Tibial nerve (tissue), 4 donors: ENCODE measurements around the gene DYNC1LI2. TPM values are rescaled to one million over a fixed set of nuclear protein-coding genes. Genes with fewer than 3 reads are reported as not detected.
A peak's percentile ranks its signal among the peaks of the same experiment; 100 is the strongest.

Experiments
- DNase-seq, 2 donors: peaks; one replicate each; pipeline ENCODE4 v3.0.0-alpha.2; 2019; ENCODE audit warnings: low spot score in 2 of 2
- H3K27ac ChIP-seq, 4 donors: fragments of 200-600 bp; sonication (generic) in 3 of 4; one replicate each; pipeline ENCODE4 v1.5.1; 2017 to 2019; ENCODE audit warnings: mild to moderate bottlenecking in 1 of 4
- H3K27me3 ChIP-seq, 2 donors: fragments of 200-600 bp; sonication (generic) in 1 of 2; one replicate each; pipeline versions ENCODE4 v1.5.1 to v1.6.0; 2017 to 2019
- H3K36me3 ChIP-seq, 3 donors: fragments of 200-600 bp; sonication (generic); one replicate each; pipeline ENCODE4 v1.5.1; 2018 to 2019
- H3K4me1 ChIP-seq, 4 donors: fragments of 200-600 bp; sonication (generic) in 3 of 4; one replicate each; pipeline ENCODE4 v1.5.1; 2017 to 2019
- H3K4me3 ChIP-seq, 4 donors: fragments of 200-600 bp; sonication (generic) in 3 of 4; one replicate each; pipeline ENCODE4 v1.5.1; 2017 to 2019; ENCODE audit warnings: mild to moderate bottlenecking in 1 of 4, moderate library complexity in 1 of 4
- H3K9me3 ChIP-seq, 4 donors: fragments of 200-600 bp; sonication (generic) in 3 of 4; one replicate each; pipeline ENCODE4 v1.5.1; 2017 to 2019
- CTCF ChIP-seq, 5 experiments: fragments of 200-600 bp in 3 of 5; fragments of 450-650 bp in 2 of 5; sonication (generic) in 3 of 5; IDR thresholded peaks; one replicate each; pipeline ENCODE4 v1.5.1; 2016 to 2019; ENCODE audit warnings: antibody characterized with exemption in 5 of 5, mild to moderate bottlenecking in 3 of 5, moderate library complexity in 2 of 5
- EP300 ChIP-seq, 2 donors: sonication (generic); formaldehyde crosslinking; IDR thresholded peaks; one replicate each; pipeline ENCODE4 v1.6.1; 2017; ENCODE audit warnings: antibody characterized with exemption in 2 of 2, mild to moderate bottlenecking in 1 of 2
- POLR2A ChIP-seq, 2 donors: fragments of 450-650 bp; IDR thresholded peaks; one replicate each; pipeline ENCODE4 v1.6.1; 2017; ENCODE audit warnings: antibody characterized with exemption in 2 of 2, mild to moderate bottlenecking in 2 of 2, moderate library complexity in 2 of 2
- WGBS, 2 donors: methylation state at CpG; one replicate each; pipeline ENCODE4 v1.1.5; 2018; 5-methylcytosine and 5-hydroxymethylcytosine counted together
- total RNA-seq, 4 donors: library from RNA; depleted of rRNA; stranded (reverse); fragments of >200 nt; gene quantifications; one replicate each; pipeline ENCODE4 v1.1.0, GENCODE V29; 2016

Gene DYNC1LI2
- total RNA-seq, 4 donors from 2014 or later: 248 to 363 (median 266) TPM

DNA sequence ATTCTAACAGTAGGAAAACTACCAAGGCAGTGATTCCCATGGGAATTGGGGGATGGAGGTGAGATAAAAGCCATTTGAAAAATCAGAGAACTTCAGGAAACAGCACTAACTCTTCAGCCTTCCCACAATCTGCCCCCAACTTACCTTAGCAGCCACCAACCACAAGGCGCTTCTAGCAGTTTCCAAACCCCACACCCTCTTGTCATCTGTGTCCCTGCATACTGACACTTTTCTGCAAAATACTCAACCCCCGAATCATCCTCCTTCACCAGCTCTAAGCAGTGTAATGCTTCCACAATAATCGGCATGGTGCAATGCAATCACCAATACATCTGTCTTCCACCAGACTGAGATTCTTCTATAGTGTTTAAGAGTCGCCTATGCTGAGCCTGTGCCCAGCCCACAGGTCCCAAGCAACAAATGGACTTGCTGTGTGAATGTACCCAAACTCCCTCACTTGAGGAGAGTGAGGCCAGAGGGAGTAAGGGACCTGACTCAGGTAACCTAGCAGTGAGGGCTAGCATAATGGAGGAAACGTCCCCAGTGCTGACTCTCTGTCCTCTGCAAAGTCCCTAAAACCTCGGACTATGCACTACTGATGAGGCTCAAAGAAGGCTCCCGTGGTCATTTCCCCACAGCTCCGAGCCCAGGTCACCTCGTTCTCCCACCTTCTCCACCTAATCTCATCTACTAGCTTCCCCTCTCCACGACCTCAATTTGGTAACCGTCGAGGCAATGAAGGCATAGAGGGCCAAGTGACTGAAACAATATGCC is 943 bp downstream of the DYNC1LI2 start:
- H3K36me3 ChIP-seq: peaks cover 0 to 36% (median 6%) of the 10 kb centered on the region in 3 donors
- DNase-seq: no peak
- peak overlapping the region; percentile 78 to 98 (median 96) for H3K27ac ChIP-seq
- WGBS, 2 donors: 13 to 15% methylated on average over 12 of the region's 12 CpGs
- H3K4me3 ChIP-seq: peak overlapping the region; percentile 83 to 100 (median 96)
- H3K27me3 ChIP-seq: no peaks in the 10 kb centered on the region
- TF ChIP-seq CTCF (IDR thresholded peaks at IDR 0.05): no peak
- no peak for TF ChIP-seq POLR2A (IDR thresholded peaks at IDR 0.05)
- no peak for TF ChIP-seq EP300 (IDR thresholded peaks at IDR 0.05)
- H3K4me1 ChIP-seq: peaks cover 0 to 60% (median 23%) of the 10 kb centered on the region in 4 donors
- H3K9me3 ChIP-seq: no peaks in the 10 kb centered on the region

DNA sequence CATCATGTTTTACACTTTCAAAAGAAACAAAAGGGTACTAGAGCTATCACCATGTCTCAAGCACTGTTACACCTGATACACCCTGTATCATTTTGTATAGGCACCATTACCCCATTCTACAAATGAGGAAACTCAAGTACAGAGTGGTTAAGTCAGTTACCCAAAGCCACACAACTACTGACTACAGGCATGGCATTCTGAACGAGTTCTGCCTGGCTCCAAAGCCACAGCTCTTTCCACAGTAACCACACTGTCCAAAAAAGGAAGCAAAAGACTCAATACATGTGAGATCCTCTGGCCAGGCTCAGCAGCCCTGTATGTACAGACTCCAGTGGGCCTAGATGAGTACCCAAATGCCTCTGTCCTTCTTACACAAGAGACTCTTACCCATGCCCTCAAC is 4.7 kb downstream of the DYNC1LI2 start:
- Histone ChIP-seq H3K27ac (peak overlapping the region in 1 of 4 donors; percentile 26), H3K4me3 (no peak overlapping the region), H3K27me3 (no peaks in the 10 kb centered on the region), H3K4me1 (peaks cover 0 to 77% (median 34%) of the 10 kb centered on the region in 4 donors), H3K36me3 (peaks cover 0 to 64% (median 6%) of the 10 kb centered on the region in 3 donors), H3K9me3 (no peaks in the 10 kb centered on the region)
- 0 to 23% methylated on average over 1 of the region's 1 CpG for WGBS, 2 donors
- TF ChIP-seq CTCF (IDR thresholded peaks at IDR 0.05): no peak
- TF ChIP-seq POLR2A (IDR thresholded peaks at IDR 0.05): no peak
- TF ChIP-seq EP300 (IDR thresholded peaks at IDR 0.05): no peak
- DNase-seq: no peak

DNA sequence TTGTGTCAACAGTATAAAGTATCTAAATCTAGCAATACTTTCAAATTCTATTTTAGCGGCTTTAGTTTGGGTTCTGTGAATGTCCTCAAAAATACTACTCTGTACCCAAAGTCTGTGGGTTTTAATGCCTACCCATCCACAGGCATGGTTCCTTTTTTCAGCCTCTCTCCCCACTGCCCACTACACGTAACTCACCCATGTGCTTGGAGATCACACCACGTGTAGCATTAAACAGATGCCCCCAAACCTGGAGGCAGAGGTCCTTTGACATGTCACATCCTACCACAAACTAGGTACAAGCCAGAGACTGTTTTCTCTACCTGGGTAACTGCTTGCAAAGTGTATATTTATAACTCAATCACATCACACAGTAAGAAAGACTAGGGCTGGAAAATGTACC is 5.4 kb downstream of the DYNC1LI2 start:
- TF ChIP-seq EP300 (IDR thresholded peaks at IDR 0.05): no peak
- TF ChIP-seq CTCF (IDR thresholded peaks at IDR 0.05): no peak
- no peak for TF ChIP-seq POLR2A (IDR thresholded peaks at IDR 0.05)
- Histone ChIP-seq H3K36me3 (peaks cover 0 to 64% (median 6%) of the 10 kb centered on the region in 3 donors), H3K27ac (peak overlapping the region in 1 of 4 donors; percentile 8), H3K4me1 (peaks cover 2 to 84% (median 38%) of the 10 kb centered on the region in 4 donors), H3K9me3 (no peaks in the 10 kb centered on the region), H3K4me3 (no peak overlapping the region), H3K27me3 (no peaks in the 10 kb centered on the region)
- no peak for DNase-seq
- WGBS, 2 donors: 66 to 76% methylated on average over 3 of the region's 3 CpGs

GRCh38 chr16:66741950-66742808 is 9.2 kb downstream of the DYNC1LI2 start:
- DNase-seq: no peak
- 23 to 26% methylated on average over 10 of the region's 10 CpGs for WGBS, 2 donors
- H3K4me3 ChIP-seq: peak overlapping the region in 2 of 4 donors; percentile 3 to 12
- H3K9me3 ChIP-seq: no peaks in the 10 kb centered on the region
- peaks cover 4 to 86% (median 39%) of the 10 kb centered on the region in 4 donors for H3K4me1 ChIP-seq
- peaks cover 0 to 68% (median 6%) of the 10 kb centered on the region in 3 donors for H3K36me3 ChIP-seq
- TF ChIP-seq POLR2A (IDR thresholded peaks at IDR 0.05) (no peak), EP300 (IDR thresholded peaks at IDR 0.05) (no peak), CTCF (IDR thresholded peaks at IDR 0.05) (no peak)
- no peaks in the 10 kb centered on the region for H3K27me3 ChIP-seq
- H3K27ac ChIP-seq: peak overlapping the region; percentile 79 to 96 (median 87)
